Measurements from ENCODE around the gene MRTFA.

DNA sequence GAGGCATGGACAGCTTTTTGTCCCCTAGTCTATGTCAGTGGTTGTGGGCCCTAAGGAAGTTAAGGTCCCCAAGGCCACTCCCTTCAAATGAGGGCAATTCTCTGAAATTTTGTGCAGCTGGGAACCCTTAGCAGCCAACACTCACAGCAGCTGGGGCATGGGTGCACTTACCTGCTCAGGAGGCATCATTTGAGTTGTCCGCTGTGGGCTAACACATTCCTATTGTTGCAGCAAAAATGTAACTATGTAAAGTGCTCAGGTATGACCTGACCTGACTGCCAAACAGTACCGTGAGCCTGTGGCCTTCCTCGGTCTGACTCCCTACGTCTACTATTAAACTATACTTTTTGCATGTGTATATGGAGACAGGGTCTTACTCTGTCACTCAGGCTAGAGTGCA lies 5.8 kb upstream of the MRTFA start:
- TF ChIP-seq POLR2A (IDR thresholded peaks at IDR 0.05), result no peak
- TF ChIP-seq CTCF (IDR thresholded peaks at IDR 0.05), result no peak

All from esophagus squamous epithelium (tissue), 4 donors.